ENCODE data around the gene RAB7B. TPM values are rescaled to one million over a fixed set of nuclear protein-coding genes. Genes with fewer than 3 reads are reported as not detected.

RAB7B gene
- total and polyA plus RNA-seq, 2 of the 13 experiments (the other 11 are each of a cell fraction or from before 2014, with no cell fraction given), result 0.05 to 0.46 TPM

- in situ Hi-C loops (cut with HindIII; ENCODE audit: extremely low pct_ligation_motif_present, low pct_unique_long_range_greater_than_20kb), result no loop called here
- Histone ChIP-seq H3K27ac (ENCODE audit: extremely low read length, insufficient read depth, low read length) (no peak overlapping the region), H3K4me3 (replicated peaks in 1 of 3; ENCODE audit: insufficient read depth in 1 of 3, low read depth in 2 of 3, low read length in 3 of 3) (no peak overlapping the region), H2AFZ (ENCODE audit: low read length) (no peak overlapping the region), H3K9ac (ENCODE audit: insufficient read depth, low read depth, low read length) (no peak overlapping the region), H3K4me1 (ENCODE audit: insufficient read depth, low read length) (peaks cover 25% of the 10 kb centered on the region), H3K36me3 (replicated peaks in 1 of 2; ENCODE audit: control insufficient read depth in 1 of 2, insufficient read depth in 2 of 2, low read length in 2 of 2) (no peaks in the 10 kb centered on the region), H4K20me1 (ENCODE audit: insufficient read depth, low read length) (no peaks in the 10 kb centered on the region), H3K4me2 (ENCODE audit: low read depth, low read length) (no peak overlapping the region), H3K79me2 (ENCODE audit: insufficient read depth, low read length) (no peaks in the 10 kb centered on the region), H3K9me3 (ENCODE audit: low read length) (no peaks in the 10 kb centered on the region), H3K27me3 (ENCODE audit: control insufficient read depth in 1 of 2, insufficient read depth in 2 of 2, low read length in 2 of 2) (peaks cover 4 to 38% of the 10 kb centered on the region in 2 experiments; a peak in 3 of 5 replicates)
- DNase-seq (ENCODE audit: low spot score) (no peak), ATAC-seq (no peak), FAIRE-seq (no peak)
- no TSS peak for BruUV-seq (replicated peaks)
- ChIA-PET POLR2A (no interaction called here), CTCF (ENCODE audit: low intra/inter-chr PET ratio, low total read pairs) (no interaction called here)
- 35% methylated on average over 1 of the region's 1 CpG for WGBS (ENCODE audit: low lambda C conversion rate)
- intact Hi-C loops (cut with micrococcal nuclease; ENCODE audit: unreplicated experiment), result no loop called here
- TF ChIP-seq SP140L (CRISPR knock-in tag; IDR thresholded peaks at IDR 0.05; ENCODE audit: borderline replicate concordance), result no peak
- TF ChIP-seq GATAD1 (CRISPR knock-in tag; IDR thresholded peaks at IDR 0.05), result no peak
- TF ChIP-seq MXD1 (CRISPR knock-in tag; IDR thresholded peaks at IDR 0.05), result no peak
- TF ChIP-seq, protein P1, sequence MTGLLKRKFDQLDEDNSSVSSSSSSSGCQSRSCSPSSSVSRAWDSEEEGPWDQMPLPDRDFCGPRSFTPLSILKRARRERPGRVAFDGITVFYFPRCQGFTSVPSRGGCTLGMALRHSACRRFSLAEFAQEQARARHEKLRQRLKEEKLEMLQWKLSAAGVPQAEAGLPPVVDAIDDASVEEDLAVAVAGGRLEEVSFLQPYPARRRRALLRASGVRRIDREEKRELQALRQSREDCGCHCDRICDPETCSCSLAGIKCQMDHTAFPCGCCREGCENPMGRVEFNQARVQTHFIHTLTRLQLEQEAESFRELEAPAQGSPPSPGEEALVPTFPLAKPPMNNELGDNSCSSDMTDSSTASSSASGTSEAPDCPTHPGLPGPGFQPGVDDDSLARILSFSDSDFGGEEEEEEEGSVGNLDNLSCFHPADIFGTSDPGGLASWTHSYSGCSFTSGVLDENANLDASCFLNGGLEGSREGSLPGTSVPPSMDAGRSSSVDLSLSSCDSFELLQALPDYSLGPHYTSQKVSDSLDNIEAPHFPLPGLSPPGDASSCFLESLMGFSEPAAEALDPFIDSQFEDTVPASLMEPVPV (CRISPR knock-in tag; IDR thresholded peaks at IDR 0.05), result no peak
- TF ChIP-seq GLMP (CRISPR knock-in tag; IDR thresholded peaks at IDR 0.05; ENCODE audit: borderline replicate concordance), result no peak
- no peak for TF ChIP-seq ZNF740 (CRISPR knock-in tag; IDR thresholded peaks at IDR 0.05)
- TF ChIP-seq, protein P2, sequence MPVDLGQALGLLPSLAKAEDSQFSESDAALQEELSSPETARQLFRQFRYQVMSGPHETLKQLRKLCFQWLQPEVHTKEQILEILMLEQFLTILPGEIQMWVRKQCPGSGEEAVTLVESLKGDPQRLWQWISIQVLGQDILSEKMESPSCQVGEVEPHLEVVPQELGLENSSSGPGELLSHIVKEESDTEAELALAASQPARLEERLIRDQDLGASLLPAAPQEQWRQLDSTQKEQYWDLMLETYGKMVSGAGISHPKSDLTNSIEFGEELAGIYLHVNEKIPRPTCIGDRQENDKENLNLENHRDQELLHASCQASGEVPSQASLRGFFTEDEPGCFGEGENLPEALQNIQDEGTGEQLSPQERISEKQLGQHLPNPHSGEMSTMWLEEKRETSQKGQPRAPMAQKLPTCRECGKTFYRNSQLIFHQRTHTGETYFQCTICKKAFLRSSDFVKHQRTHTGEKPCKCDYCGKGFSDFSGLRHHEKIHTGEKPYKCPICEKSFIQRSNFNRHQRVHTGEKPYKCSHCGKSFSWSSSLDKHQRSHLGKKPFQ (CRISPR knock-in tag; IDR thresholded peaks at IDR 0.05; ENCODE audit: insufficient replicate concordance), result no peak
- TF ChIP-seq GZF1 (CRISPR knock-in tag; IDR thresholded peaks at IDR 0.05), result no peak
- TF ChIP-seq KDM4B (CRISPR knock-in tag; IDR thresholded peaks at IDR 0.05), result no peak
- TF ChIP-seq ZNF576 (CRISPR knock-in tag; IDR thresholded peaks at IDR 0.05), result no peak
- no peak for TF ChIP-seq ARNT (IDR thresholded peaks at IDR 0.05)
- no peak for TF ChIP-seq ZNF567 (CRISPR knock-in tag; IDR thresholded peaks at IDR 0.05; ENCODE audit: borderline replicate concordance)
- TF ChIP-seq HES4 (CRISPR knock-in tag; IDR thresholded peaks at IDR 0.05; ENCODE audit: borderline replicate concordance), result no peak
These were observed 73.0 kb downstream of the RAB7B start for GRCh38 chr1:205930195-205930577.
